ENCODE data around the gene USP30.

DNA sequence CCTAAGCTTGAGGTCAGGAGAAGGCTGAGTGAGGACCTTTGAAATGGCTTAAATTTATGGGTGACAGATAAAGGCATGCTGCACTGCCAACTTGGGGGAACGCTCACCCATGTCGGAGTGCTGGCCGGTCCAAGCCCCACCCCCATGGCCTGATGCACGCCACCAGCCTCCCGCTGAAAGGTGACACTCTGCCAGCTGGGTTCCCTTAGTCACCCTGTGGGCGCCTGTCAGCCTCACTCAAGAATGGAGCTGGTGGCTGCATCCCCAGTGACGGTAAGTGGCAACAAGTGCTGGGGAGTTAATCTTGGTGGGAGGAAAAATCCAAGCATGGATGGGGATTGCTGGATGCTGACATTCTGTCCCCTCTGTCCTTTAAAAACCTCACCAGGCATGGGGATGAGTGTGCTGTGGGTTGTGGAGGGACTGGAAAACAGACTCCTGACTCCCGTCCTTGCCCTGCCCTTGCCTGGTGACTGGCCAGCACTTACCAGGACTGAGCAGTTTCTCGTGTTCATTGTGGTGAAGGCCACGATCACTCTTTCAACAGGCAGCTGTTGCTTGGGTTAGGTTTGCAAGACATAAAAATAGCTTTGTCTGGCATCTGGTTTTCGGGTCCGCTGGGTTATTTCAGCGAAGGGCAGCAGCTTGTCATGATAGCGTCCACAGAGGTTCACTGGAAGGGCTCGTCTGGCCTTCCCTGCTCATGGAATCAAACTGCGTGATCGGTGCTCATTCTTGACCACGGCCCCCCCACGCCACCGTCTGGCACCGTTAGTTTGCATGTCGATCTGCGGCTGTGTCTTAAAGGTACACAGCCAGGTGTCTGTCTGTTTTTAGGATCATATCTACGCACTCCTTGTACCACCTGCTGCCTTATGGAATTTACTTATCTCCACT lies 79.0 kb downstream of the USP30 start:
- TF ChIP-seq ZNF274 (IDR thresholded peaks at IDR 0.05; ENCODE audit: low read depth, low read length) (no peak), SUZ12 (IDR thresholded peaks at IDR 0.05; ENCODE audit: extremely low read depth, insufficient read depth, insufficient read length) (no peak), YY1 (IDR thresholded peaks at IDR 0.05; ENCODE audit: insufficient read depth, insufficient read length) (no peak)

Data from NT2/D1 (cell line).